Tibial artery (tissue), 4 donors: ENCODE results near the gene SLC46A1.

Source experiments
- DNase-seq, 2 donors: peaks; one replicate each; pipeline ENCODE4 v3.0.0-alpha.2; 2019
- H3K27ac ChIP-seq, 2 donors: fragments of 200-600 bp; sonication (generic) in 1 of 2; 1 replicate in 1 of 2; 2 replicates in 1 of 2; pipeline ENCODE4 v1.5.1; 2018 to 2019; ENCODE audit warnings: mild to moderate bottlenecking in 1 of 2
- H3K27me3 ChIP-seq, 2 donors: fragments of 200-600 bp; sonication (generic) in 1 of 2; one replicate each; pipeline versions ENCODE4 v1.5.1 to v1.6.0; 2016 to 2019
- H3K36me3 ChIP-seq, 3 donors: fragments of 200-600 bp; sonication (generic) in 2 of 3; one replicate each; pipeline ENCODE4 v1.5.1; 2016 to 2019; ENCODE audit warnings: mild to moderate bottlenecking in 2 of 3
- H3K4me1 ChIP-seq, 4 donors: fragments of 200-600 bp; sonication (generic) in 2 of 4; 1 replicate in 3 of 4; 2 replicates in 1 of 4; pipeline ENCODE4 v1.5.1; 2016 to 2019
- H3K4me3 ChIP-seq, 2 donors: fragments of 200-600 bp; sonication (generic) in 1 of 2; 1 replicate in 1 of 2; 2 replicates in 1 of 2; pipeline ENCODE4 v1.5.1; 2018 to 2019; ENCODE audit warnings: mild to moderate bottlenecking in 2 of 2
- H3K9me3 ChIP-seq, 3 donors: fragments of 200-600 bp; sonication (generic) in 1 of 3; one replicate each; pipeline ENCODE4 v1.5.1; 2016 to 2019
- intact Hi-C: fragments of 100-400 bp; cut with DNase I; formaldehyde crosslinking; loops from one replicate; pipeline ENCODE4 v1.15.0; 2023; ENCODE audit warnings: low total_unique reads
- TF ChIP-seq, protein P1 (sequence below), 2 experiments: fragments of 200-600 bp in 1 of 2; fragments of 450-650 bp in 1 of 2; IDR thresholded peaks; one replicate each; pipeline ENCODE4 v1.5.1; 2017 to 2019; ENCODE audit warnings: antibody characterized with exemption in 2 of 2, mild to moderate bottlenecking in 1 of 2, moderate library complexity in 1 of 2

Gene SLC46A1

DNA sequence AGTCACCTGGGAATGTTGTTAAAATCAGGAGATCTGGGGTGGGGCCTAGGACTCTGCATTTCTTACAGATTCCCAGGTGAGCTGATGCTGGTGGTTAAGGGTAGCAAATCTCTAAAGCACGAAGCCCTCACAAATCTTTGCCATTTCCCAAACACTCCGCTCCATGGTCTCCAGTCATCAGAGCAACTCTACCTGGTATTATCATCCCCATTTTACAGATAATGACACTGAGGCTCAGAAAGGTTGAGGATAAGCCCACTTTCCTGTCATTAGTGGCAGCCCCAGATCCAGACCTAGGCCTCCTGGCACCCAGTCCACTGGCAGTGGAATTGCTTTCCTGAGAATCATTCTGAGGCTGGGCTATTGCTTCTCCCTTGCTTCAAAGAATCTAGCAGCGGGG, 8.7 kb downstream of the SLC46A1 start:
- Histone ChIP-seq H3K4me1 (no peaks in the 10 kb centered on the region), H3K27me3 (no peaks in the 10 kb centered on the region), H3K9me3 (no peaks in the 10 kb centered on the region), H3K27ac (no peak overlapping the region), H3K36me3 (peaks cover 30 to 97% (median 74%) of the 10 kb centered on the region in 3 donors), H3K4me3 (no peak overlapping the region)
- intact Hi-C loops = no loop called here
- no peak for DNase-seq
- TF ChIP-seq, protein P1, sequence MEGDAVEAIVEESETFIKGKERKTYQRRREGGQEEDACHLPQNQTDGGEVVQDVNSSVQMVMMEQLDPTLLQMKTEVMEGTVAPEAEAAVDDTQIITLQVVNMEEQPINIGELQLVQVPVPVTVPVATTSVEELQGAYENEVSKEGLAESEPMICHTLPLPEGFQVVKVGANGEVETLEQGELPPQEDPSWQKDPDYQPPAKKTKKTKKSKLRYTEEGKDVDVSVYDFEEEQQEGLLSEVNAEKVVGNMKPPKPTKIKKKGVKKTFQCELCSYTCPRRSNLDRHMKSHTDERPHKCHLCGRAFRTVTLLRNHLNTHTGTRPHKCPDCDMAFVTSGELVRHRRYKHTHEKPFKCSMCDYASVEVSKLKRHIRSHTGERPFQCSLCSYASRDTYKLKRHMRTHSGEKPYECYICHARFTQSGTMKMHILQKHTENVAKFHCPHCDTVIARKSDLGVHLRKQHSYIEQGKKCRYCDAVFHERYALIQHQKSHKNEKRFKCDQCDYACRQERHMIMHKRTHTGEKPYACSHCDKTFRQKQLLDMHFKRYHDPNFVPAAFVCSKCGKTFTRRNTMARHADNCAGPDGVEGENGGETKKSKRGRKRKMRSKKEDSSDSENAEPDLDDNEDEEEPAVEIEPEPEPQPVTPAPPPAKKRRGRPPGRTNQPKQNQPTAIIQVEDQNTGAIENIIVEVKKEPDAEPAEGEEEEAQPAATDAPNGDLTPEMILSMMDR (IDR thresholded peaks at IDR 0.05) = no peak

DNA sequence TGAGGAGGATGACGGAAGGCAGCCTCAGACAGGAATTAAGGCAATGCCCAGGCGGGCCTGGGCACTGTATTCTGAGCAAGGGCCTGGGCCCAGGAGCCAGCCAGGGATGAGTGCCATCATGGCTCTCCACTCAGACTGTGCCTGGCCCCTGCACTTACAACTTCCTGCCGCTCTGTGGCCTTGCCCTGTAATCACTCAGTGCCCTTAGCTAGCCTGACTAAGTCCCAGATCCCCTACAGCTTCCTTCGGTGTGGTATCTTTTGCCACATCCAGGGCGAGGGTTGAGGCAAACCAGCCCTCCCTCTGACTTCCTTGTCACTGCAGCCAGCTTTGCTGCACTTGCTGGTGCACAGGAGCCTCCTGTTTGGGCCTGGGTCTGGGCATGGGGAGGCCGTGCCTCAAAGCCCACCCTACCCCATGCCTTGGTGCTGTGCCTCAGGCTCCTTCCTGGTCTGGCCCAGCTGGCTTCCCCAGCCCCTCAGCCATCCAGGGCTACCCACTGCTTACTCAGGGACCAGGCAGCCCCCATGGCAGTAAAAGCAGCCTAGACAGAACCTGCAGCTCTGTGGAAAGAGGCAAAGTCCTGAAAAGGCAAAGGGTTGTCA, 9.3 kb downstream of the SLC46A1 start:
- TF ChIP-seq, protein P1 (IDR thresholded peaks at IDR 0.05) = no peak
- intact Hi-C loops = no loop called here
- Histone ChIP-seq H3K27ac (no peak overlapping the region), H3K27me3 (no peaks in the 10 kb centered on the region), H3K4me1 (no peaks in the 10 kb centered on the region), H3K4me3 (no peak overlapping the region), H3K36me3 (peaks cover 30 to 97% (median 74%) of the 10 kb centered on the region in 3 donors), H3K9me3 (no peaks in the 10 kb centered on the region)
- no peak for DNase-seq

DNA sequence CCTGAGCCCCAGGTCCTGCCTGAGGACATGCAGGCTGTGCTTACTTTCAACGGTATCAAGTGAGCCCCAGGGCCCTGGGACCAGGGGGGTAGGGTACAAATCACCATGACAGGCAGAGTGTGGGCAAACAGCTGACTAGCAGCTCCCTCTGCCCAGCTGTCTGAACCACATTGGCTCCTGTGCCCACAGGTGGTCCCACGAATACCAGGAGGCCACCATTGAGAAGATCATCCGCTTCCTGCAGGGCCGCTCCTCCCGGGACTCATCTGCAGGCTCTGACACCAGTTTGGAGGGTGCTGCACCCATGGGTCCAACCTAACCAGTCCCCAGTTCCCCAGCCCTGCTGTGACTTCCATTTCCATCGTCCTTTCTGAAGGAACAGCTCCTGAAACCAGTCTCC, 10.0 kb downstream of the SLC46A1 start:
- Histone ChIP-seq H3K36me3 (peaks cover 37 to 95% (median 77%) of the 10 kb centered on the region in 3 donors), H3K27me3 (no peaks in the 10 kb centered on the region), H3K9me3 (no peaks in the 10 kb centered on the region), H3K4me3 (no peak overlapping the region), H3K27ac (no peak overlapping the region), H3K4me1 (no peaks in the 10 kb centered on the region)
- TF ChIP-seq, protein P1 (IDR thresholded peaks at IDR 0.05) = no peak
- intact Hi-C loops = no loop called here
- no peak for DNase-seq

DNA sequence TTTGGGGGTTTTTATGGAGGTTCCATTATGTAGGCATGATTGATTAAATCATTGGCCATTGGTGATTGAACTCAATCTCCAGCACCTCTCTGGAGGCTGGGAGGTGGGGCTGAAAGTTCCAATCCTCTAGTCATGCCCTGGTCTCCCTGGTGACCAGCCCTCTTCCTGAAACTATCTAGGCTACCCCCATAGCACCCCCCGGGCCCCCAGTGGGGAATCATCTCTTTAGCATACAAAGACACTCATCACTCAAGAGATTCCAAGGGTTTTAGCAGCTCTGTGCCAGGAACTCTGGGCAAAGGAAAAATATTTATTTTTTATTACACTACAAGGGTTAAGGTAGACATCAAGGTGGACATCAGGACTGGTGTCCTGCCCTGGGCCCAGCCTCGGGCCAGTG, 10.6 kb downstream of the SLC46A1 start:
- intact Hi-C loops = no loop called here
- peaks cover 42 to 97% (median 81%) of the 10 kb centered on the region in 3 donors for H3K36me3 ChIP-seq
- no peak for DNase-seq
- H3K9me3 ChIP-seq = no peaks in the 10 kb centered on the region
- no peaks in the 10 kb centered on the region for H3K27me3 ChIP-seq
- no peak overlapping the region for H3K4me3 ChIP-seq
- no peaks in the 10 kb centered on the region for H3K4me1 ChIP-seq
- TF ChIP-seq, protein P1 (IDR thresholded peaks at IDR 0.05) = no peak
- H3K27ac ChIP-seq = no peak overlapping the region

DNA sequence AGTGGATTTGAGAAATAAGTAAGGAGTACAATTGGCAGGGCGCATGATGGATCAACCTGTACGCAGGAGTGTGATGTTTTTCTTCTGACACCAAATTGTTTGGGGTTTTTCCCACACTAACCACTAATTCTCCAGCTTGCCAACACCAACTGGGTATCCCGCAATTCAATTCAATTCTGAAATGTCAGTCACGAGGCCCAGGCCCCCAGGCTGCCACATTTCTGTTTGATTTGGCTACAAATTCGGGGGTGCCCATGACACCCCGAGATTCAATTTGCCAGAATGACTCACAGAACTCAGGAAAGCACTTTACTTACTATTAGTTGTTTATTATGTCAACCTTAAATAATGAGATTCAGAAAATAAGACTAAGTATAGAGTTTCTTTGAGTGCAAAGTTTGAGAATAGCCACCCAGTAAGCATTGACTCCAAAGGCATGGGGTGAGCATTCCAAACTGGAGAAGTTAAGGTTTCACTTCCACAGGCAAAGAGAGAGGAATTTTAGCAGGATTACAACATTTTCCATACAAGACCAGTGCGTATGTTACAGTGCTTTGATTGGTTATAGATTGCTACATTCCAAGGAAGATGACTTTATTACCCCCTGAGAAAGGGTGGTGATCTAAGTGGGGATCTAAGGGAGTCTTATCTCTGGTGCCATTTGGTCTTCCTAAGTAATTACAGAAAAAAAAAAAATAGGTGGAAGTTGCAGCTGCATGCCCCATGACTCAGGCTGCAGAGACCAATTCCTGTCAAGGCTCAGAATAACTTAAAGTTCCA, 11.5 kb downstream of the SLC46A1 start:
- Histone ChIP-seq H3K4me3 (no peak overlapping the region), H3K4me1 (no peaks in the 10 kb centered on the region), H3K27ac (no peak overlapping the region), H3K27me3 (no peaks in the 10 kb centered on the region), H3K9me3 (no peaks in the 10 kb centered on the region), H3K36me3 (peaks cover 46 to 97% (median 83%) of the 10 kb centered on the region in 3 donors)
- DNase-seq = no peak
- TF ChIP-seq, protein P1 (IDR thresholded peaks at IDR 0.05) = no peak
- intact Hi-C loops = no loop called here
